Erythroblast (primary cell): Measurements from ENCODE around the gene NKX6-2.

ENCODE experiments used
- GATA1 ChIP-seq: IDR thresholded peaks from 2 replicates; pipeline ENCODE4 v1.6.1; 2011; ENCODE audit warnings: low read depth, mild to moderate bottlenecking, control low read depth, low read length, moderate library complexity
- POLR2A ChIP-seq: IDR thresholded peaks from 2 replicates; pipeline ENCODE4 v1.6.1; 2011; ENCODE audit warnings: mild to moderate bottlenecking, low read length

DNA sequence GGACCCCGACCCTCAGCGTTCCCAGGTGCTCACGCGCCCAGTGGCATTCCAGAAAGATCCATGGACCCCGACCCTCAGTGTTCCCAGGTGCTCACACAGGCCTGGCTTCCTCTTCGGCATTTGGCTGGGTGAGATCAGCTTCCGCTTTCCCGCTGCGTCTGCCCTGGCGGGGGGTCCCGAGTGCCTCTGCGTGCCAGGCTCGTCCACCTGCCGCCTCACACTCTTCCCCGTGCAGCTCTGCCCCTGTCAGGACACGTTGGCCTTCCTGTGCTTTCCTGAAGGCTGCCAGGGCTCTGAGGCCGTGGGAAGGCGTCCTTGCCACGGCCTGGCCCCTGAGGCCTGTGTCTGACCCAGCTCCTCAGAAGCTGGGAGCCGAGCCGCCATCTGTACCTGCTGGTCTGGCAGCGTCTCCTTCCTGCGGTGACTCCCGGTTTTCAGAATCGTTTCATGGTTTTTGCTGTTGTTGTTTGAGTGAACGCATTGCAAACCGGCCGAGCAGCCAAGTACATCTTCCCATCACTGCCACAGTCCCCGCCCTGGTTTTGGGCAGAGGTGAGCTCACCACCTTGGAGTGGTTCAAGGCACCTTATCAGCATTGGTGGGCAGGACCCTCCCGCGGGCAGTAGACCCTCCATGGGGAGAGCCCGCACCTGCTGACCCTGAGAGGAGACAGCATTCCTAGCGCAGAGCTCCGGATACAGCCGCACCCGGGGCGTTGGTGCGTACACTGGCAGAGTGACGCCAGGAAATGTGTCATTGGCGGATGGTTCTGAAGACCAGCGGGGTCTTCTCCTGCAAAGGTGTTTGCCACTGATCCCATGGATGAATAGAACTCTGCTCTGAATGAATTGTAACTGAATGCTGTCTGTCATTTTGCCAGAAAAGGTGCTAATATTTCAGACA lies 17.4 kb downstream of the NKX6-2 start:
- no peak for TF ChIP-seq POLR2A
- no peak for TF ChIP-seq GATA1
